A549 (cell line): ENCODE data around the gene GPR155. TPM values are rescaled to one million over a fixed set of nuclear protein-coding genes. Genes with fewer than 3 reads are reported as not detected.
A peak's percentile ranks its signal among the peaks of the same experiment; 100 is the strongest.

ENCODE experiments used
- ATAC-seq, 2 experiments: fragments of 200-7000 bp in 1 of 2; fragments of >200 bp in 1 of 2; cut with Nextera tagmentation in 1 of 2; cut with Tn5 transposase in 1 of 2; 3 replicates each; pipeline versions ENCODE4 v1.8.0 to v1.9.1; 2018 to 2020; ENCODE audit warnings: mild to moderate bottlenecking in 1 of 2, moderate library complexity in 1 of 2
- CTCF ChIA-PET: fragments of 300-600 bp; sonication (Branson Sonifier 250); formaldehyde crosslinking; extraction: SDS; loops from one replicate; lab custom pipeline; 2021; ENCODE audit warnings: antibody characterized with exemption, inconsistent platforms; lab: Yijun Ruan, JAX
- POLR2A ChIA-PET: fragments of 350-600 bp; formaldehyde crosslinking; extraction: SDS; loops from one replicate; lab custom pipeline; 2021; ENCODE audit warnings: antibody characterized with exemption, inconsistent platforms; lab: Yijun Ruan, JAX
- DNase-seq, 2 experiments: peaks; one replicate each; pipeline versions ENCODE4 v3.0.0 to v3.0.0-alpha.2; 2011 to 2016; ENCODE audit warnings: low read depth in 1 of 2, low spot score in 1 of 2
- FAIRE-seq: peaks from 2 replicates; lab custom pipeline; 2011; peaks lifted over from hg19 to GRCh38; lab: Jason Lieb, UNC
- H3K27ac ChIP-seq, 2 experiments: fragments of >200 bp; sonication (Bioruptor Twin); formaldehyde crosslinking; 3 replicates each; pipeline ENCODE4 v1.5.1; 2016 to 2017
- H3K4me1 ChIP-seq: fragments of >200 bp; sonication (Bioruptor Twin); formaldehyde crosslinking; 3 replicates; pipeline ENCODE4 v1.6.1; 2016
- H3K4me2 ChIP-seq: fragments of >200 bp; sonication (Bioruptor Twin); formaldehyde crosslinking; 3 replicates; pipeline ENCODE4 v1.6.1; 2016
- H3K4me3 ChIP-seq: fragments of >200 bp; sonication (Bioruptor Twin); formaldehyde crosslinking; 3 replicates; pipeline ENCODE4 v1.5.1; 2016
- H3K9me3 ChIP-seq: fragments of >200 bp; sonication (Bioruptor Twin); formaldehyde crosslinking; 3 replicates; pipeline ENCODE4 v1.6.1; 2016
- ATOH8 ChIP-seq: fragments of 250-450 bp; sonication (Bioruptor Pico); IDR thresholded peaks from 2 replicates; pipeline ENCODE4 v1.5.0; 2020; ENCODE audit warnings: low read depth, mild to moderate bottlenecking, moderate library complexity
- CHD2 ChIP-seq: fragments of 150-350 bp; IDR thresholded peaks from 2 replicates; pipeline ENCODE4 v1.6.1; 2014; ENCODE audit warnings: low read length; ENCODE audit not compliant: partially characterized antibody
- CTCF ChIP-seq: fragments of >200 bp; sonication (Bioruptor Twin); formaldehyde crosslinking; IDR thresholded peaks from 3 replicates; pipeline ENCODE4 v1.5.1; 2016
- E2F6 ChIP-seq: IDR thresholded peaks from 2 replicates; pipeline ENCODE4 v1.6.1; 2012; ENCODE audit warnings: low read depth, borderline replicate concordance
- EHMT2 ChIP-seq: fragments of 200-600 bp; sonication (generic); IDR thresholded peaks from 2 replicates; pipeline ENCODE4 v1.6.1; 2016; ENCODE audit warnings: antibody characterized with exemption, low read depth, mild to moderate bottlenecking, moderate library complexity
- ESRRA ChIP-seq: fragments of 150-350 bp; IDR thresholded peaks from 2 replicates; pipeline ENCODE4 v1.6.1; 2014; ENCODE audit warnings: mild to moderate bottlenecking, low read length, borderline replicate concordance
- HDAC2 ChIP-seq: fragments of 200-600 bp; sonication (generic); IDR thresholded peaks from 2 replicates; pipeline ENCODE4 v1.6.1; 2016
- MAX ChIP-seq: IDR thresholded peaks from 2 replicates; pipeline ENCODE4 v1.6.1; 2012
- NFE2L2 ChIP-seq: fragments of 150-350 bp; conservative IDR thresholded peaks from 2 replicates; pipeline ENCODE4 v1.6.1; 2014; ENCODE audit warnings: low read length
- NPAS2 ChIP-seq: fragments of 250-450 bp; sonication (Bioruptor Pico); IDR thresholded peaks from 2 replicates; pipeline ENCODE4 v1.8.0; 2022; ENCODE audit warnings: mild to moderate bottlenecking, moderate library complexity, borderline replicate concordance
- PBX3 ChIP-seq: IDR thresholded peaks from 2 replicates; pipeline ENCODE4 v1.6.1; 2012
- PHF8 ChIP-seq: fragments of 200-600 bp; sonication (generic); IDR thresholded peaks from 2 replicates; pipeline ENCODE4 v1.6.1; 2016; ENCODE audit warnings: low read depth, mild to moderate bottlenecking, antibody characterized with exemption, moderate library complexity, borderline replicate concordance
- REST ChIP-seq: fragments of 200-600 bp; sonication (generic); IDR thresholded peaks from 2 replicates; pipeline ENCODE4 v1.6.1; 2016; ENCODE audit warnings: antibody characterized with exemption, mild to moderate bottlenecking, moderate library complexity
- TFCP2L1 ChIP-seq: fragments of 250-450 bp; sonication (Bioruptor Pico); IDR thresholded peaks from 2 replicates; pipeline ENCODE4 v1.5.0; 2021; ENCODE audit warnings: mild to moderate bottlenecking
- USF2 ChIP-seq: fragments of 450-650 bp; IDR thresholded peaks from 2 replicates; pipeline ENCODE4 v1.6.1; 2014; ENCODE audit warnings: antibody characterized with exemption
- WGBS: methylation state at CpG from one replicate; pipeline ENCODE4 v1.1.6; 2017; ENCODE audit errors: missing lambda C conversion rate; 5-methylcytosine and 5-hydroxymethylcytosine counted together
- polyA minus RNA-seq: library from RNA; depleted of rRNA, polyadenylated mRNA; stranded (reverse); fragments of >200 nt; gene quantifications from 2 replicates; pipeline ENCODE4 v1.2.3, GENCODE V29; 2011; rRNA and poly(A)+ RNA removed
- polyA plus RNA-seq, 4 experiments: library from polyadenylated mRNA; depleted of rRNA in 3 of 4; stranded (reverse); fragments of >200 nt; fragmentation: RNase III in 1 of 4; extraction: RNeasy Plus Mini Kit Qiagen cat#74134 plus additional on column Dnase treatment in 1 of 4; gene quantifications; 2 replicates in 3 of 4; 3 replicates in 1 of 4; pipeline ENCODE4 v1.2.3, GENCODE V29; 2011 to 2017

The GPR155 gene
- polyA plus RNA-seq (2011; rRNA removed) (1.5 and 1.7 TPM in 2 replicates), polyA plus RNA-seq (2017; fragmentation: RNase III; extraction: RNeasy Plus Mini Kit Qiagen cat#74134 plus additional on column Dnase treatment) (0.49 to 0.86 TPM (median 0.63 TPM) in 3 replicates), polyA minus RNA-seq (0.34 and 1.6 TPM in 2 replicates)
- 0.25 and 0.26 TPM in 2 replicates for polyA plus RNA-seq (2012; cell fraction: cytosol; rRNA removed)
- 0.21 and 0.38 TPM in 2 replicates for polyA plus RNA-seq (2012; cell fraction: nucleus; rRNA removed)

- H3K4me1 ChIP-seq = 0 out of 3 replicates have a peak, but pooled peaks cover 5% of the 10 kb centered on the region
- ChIA-PET POLR2A (interaction anchor here (0.7 kb wide), 1 partner anchor 201 kb away, joined by 3 read pairs; no protein-coding TSS in a partner anchor), CTCF (interaction anchor here (1.2 to 8.9 kb wide), 4 partner anchors 10 to 27 kb away, joined by 3 to 38 read pairs (median 5); no protein-coding TSS in a partner anchor)
- H3K4me3 ChIP-seq = peak within 1 kb of the TSS; percentile 73
- no peak for FAIRE-seq
- H3K27ac ChIP-seq = peak within 1 kb of the TSS; percentile 66 to 89
- peak; percentile 34 to 38 for DNase-seq
- TF ChIP-seq E2F6 (0 out of 2 replicates have a peak, but pooled peaks have one; percentile 41), PHF8 (peak; percentile 64; the same call in 1 of the 2 replicates), NPAS2 (CRISPR knock-in tag) (no peak), MAX (peak; percentile 65)
- ATAC-seq = peak; percentile 78 to 83
- H3K9me3 ChIP-seq = no peaks in the 10 kb centered on the region
- H3K4me2 ChIP-seq = peak within 1 kb of the TSS; percentile 76
- under 1% methylated on average over 25 of the region's 42 CpGs for WGBS
Measured at GRCh38 chr2:174486563-174487107, at the start of gene GPR155. GPR155 (minus strand) TSS chr2:174487029; CDS start chr2:174481956, 5,073 bp downstream.

- whole genome bisulfite sequencing = 69% methylated on average over 11 of the region's 11 CpGs
- ChIA-PET CTCF (interaction anchor here (1.0 to 1.8 kb wide), 2 partner anchors 9 to 27 kb away, joined by 3 to 6 read pairs; no protein-coding TSS in a partner anchor), POLR2A (no interaction called here)
- H3K9me3 ChIP-seq = no peaks in the 10 kb centered on the region
- H3K27ac ChIP-seq = no peak overlapping the region
- ATAC-seq = peak in 1 of 2 experiments; percentile 32; a peak in 3 of 6 replicates
- peaks cover 14% of the 10 kb centered on the region for H3K4me1 ChIP-seq
- DNase-seq = no peak
- no peak for FAIRE-seq
- TF ChIP-seq PBX3 (no peak), USF2 (no peak)
- H3K4me2 ChIP-seq = no peak overlapping the region
- no peak overlapping the region for H3K4me3 ChIP-seq
Measured at GRCh38 chr2:174535757-174536703, 49.2 kb upstream of the GPR155 start.

- ChIA-PET POLR2A (no interaction called here), CTCF (interaction anchor here (1.0 to 1.8 kb wide), 2 partner anchors 9 to 26 kb away, joined by 3 to 6 read pairs; no protein-coding TSS in a partner anchor)
- no peak for TF ChIP-seq HDAC2
- TF ChIP-seq EHMT2 = no peak
- TF ChIP-seq CHD2 = no peak
- no peak for TF ChIP-seq ESRRA
- Histone ChIP-seq H3K4me3 (no peak overlapping the region), H3K4me1 (peaks cover 14% of the 10 kb centered on the region), H3K27ac (no peak overlapping the region), H3K4me2 (no peak overlapping the region), H3K9me3 (no peaks in the 10 kb centered on the region)
- no peak for FAIRE-seq
- DNase-seq = no peak
- 58% methylated on average over 3 of the region's 3 CpGs for WGBS
- no peak for ATAC-seq
Measured at GRCh38 chr2:174535083-174535482, 48.3 kb upstream of the GPR155 start.

- Histone ChIP-seq H3K4me2 (no peak overlapping the region), H3K4me1 (peaks cover 7% of the 10 kb centered on the region; the same call in 2 of the 3 replicates), H3K9me3 (peaks cover 7% of the 10 kb centered on the region), H3K27ac (no peak overlapping the region), H3K4me3 (no peak overlapping the region)
- no peak for ATAC-seq
- ChIA-PET POLR2A (no interaction called here), CTCF (no interaction called here)
- WGBS = 84% methylated on average over 4 of the region's 4 CpGs
- FAIRE-seq = no peak
- DNase-seq = no peak
- no peak for TF ChIP-seq REST
- TF ChIP-seq NFE2L2 = no peak
- TF ChIP-seq TFCP2L1 (CRISPR knock-in tag) = no peak
- TF ChIP-seq ATOH8 = no peak
- TF ChIP-seq CTCF = no peak
- no peak for TF ChIP-seq CHD2
Measured at GRCh38 chr2:174529916-174530315, 43.1 kb upstream of the GPR155 start.
